CD4-positive, alpha-beta T cell treated with Interleukin-6 at 100 ng/mL for 8 hours (primary cell): Measurements from ENCODE around the gene ZNF221.

Experiments
- DNase-seq: peaks from one replicate; pipeline ENCODE4 v3.0.0-alpha.2; 2020; ENCODE audit warnings: mixed read lengths, low spot score

Gene ZNF221

GRCh38 chr19:43957891-43958290, 6.9 kb downstream of the ZNF221 start:
- no peak for DNase-seq

GRCh38 chr19:43960411-43960810, 9.4 kb downstream of the ZNF221 start:
- no peak for DNase-seq

GRCh38 chr19:43966079-43966694, 15.2 kb downstream of the ZNF221 start:
- DNase-seq = no peak

- no peak for DNase-seq
These were observed 25.7 kb downstream of the ZNF221 start for GRCh38 chr19:43976732-43977131.

- DNase-seq = no peak
These were observed 32.5 kb downstream of the ZNF221 start for GRCh38 chr19:43983544-43983911.

- peak; percentile 74 for DNase-seq
These were observed 33.1 kb downstream of the ZNF221 start, which contains the start of gene ZNF155 for GRCh38 chr19:43983912-43984686. ZNF155 (plus strand) TSS chr19:43984188; CDS start chr19:43988544, 4,356 bp downstream.

GRCh38 chr19:43984687-43985000, 33.6 kb downstream of the ZNF221 start:
- DNase-seq = no peak

GRCh38 chr19:43997631-43998290, 46.7 kb downstream of the ZNF221 start:
- DNase-seq = no peak

- DNase-seq = no peak
These were observed 51.2 kb downstream of the ZNF221 start for GRCh38 chr19:44002212-44002565.

- DNase-seq = peak; percentile 88
These were observed 51.8 kb downstream of the ZNF221 start, which contains the start of gene ZNF230 for GRCh38 chr19:44002566-44003460. ZNF230 (plus strand) TSS chr19:44002957; CDS start chr19:44007079, 4,122 bp downstream.

- no peak for DNase-seq
These were observed 52.5 kb downstream of the ZNF221 start for GRCh38 chr19:44003461-44004009.

- DNase-seq = no peak
These were observed 54.9 kb downstream of the ZNF221 start for GRCh38 chr19:44005973-44006372.

- DNase-seq = no peak
These were observed 56.4 kb downstream of the ZNF221 start for GRCh38 chr19:44007473-44007872.

GRCh38 chr19:44010468-44010867, 59.4 kb downstream of the ZNF221 start:
- no peak for DNase-seq
